Measurements from ENCODE around the gene CADM1. TPM values are rescaled to one million over a fixed set of nuclear protein-coding genes. Genes with fewer than 3 reads are reported as not detected.

Gene CADM1
- total RNA-seq, 6 experiments from 2014 or later, result 21.1 to 56.7 (median 30.6) TPM

DNA sequence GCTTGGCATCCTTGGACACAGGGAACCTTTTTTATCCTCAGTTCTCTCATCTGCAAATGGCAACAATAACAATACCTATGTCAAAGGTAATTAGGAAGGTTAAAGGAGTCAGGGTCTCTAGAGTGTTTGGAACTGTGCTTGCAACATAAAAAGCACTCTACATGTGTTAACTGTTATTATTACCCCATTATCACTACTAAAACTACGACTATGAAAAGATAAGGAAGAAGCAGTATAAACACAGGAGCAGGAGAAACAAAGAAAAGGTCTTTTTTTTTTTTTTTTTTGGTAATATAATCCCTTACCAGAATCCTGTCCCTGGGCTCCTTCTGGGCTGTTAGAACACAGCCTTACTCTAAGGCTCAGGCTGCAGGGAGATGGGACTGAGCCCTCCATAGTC is 348.2 kb downstream of the CADM1 start:
- DNase-seq, result no peak
- intact Hi-C loops (cut with DNase I), result loop anchor here in 1 of 2 donors (10.0 kb wide), 1 partner anchor 261 kb away; no protein-coding TSS in a partner anchor
- no peak overlapping the region for H3K4me3 ChIP-seq
- no peaks in the 10 kb centered on the region for H3K27me3 ChIP-seq
- H3K4me1 ChIP-seq, result no peaks in the 10 kb centered on the region
- H3K9me3 ChIP-seq, result no peaks in the 10 kb centered on the region
- ATAC-seq, result no peak
- 8% methylated on average over 1 of the region's 1 CpG for WGBS (ENCODE audit: insufficient coverage, low coverage, low lambda C conversion rate, missing lambda C conversion rate)
- no peaks in the 10 kb centered on the region for H3K36me3 ChIP-seq
- no peak for TF ChIP-seq POLR2A (IDR thresholded peaks at IDR 0.05)
- TF ChIP-seq, protein P1, sequence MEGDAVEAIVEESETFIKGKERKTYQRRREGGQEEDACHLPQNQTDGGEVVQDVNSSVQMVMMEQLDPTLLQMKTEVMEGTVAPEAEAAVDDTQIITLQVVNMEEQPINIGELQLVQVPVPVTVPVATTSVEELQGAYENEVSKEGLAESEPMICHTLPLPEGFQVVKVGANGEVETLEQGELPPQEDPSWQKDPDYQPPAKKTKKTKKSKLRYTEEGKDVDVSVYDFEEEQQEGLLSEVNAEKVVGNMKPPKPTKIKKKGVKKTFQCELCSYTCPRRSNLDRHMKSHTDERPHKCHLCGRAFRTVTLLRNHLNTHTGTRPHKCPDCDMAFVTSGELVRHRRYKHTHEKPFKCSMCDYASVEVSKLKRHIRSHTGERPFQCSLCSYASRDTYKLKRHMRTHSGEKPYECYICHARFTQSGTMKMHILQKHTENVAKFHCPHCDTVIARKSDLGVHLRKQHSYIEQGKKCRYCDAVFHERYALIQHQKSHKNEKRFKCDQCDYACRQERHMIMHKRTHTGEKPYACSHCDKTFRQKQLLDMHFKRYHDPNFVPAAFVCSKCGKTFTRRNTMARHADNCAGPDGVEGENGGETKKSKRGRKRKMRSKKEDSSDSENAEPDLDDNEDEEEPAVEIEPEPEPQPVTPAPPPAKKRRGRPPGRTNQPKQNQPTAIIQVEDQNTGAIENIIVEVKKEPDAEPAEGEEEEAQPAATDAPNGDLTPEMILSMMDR (IDR thresholded peaks at IDR 0.05), result no peak
- no peak overlapping the region for H3K27ac ChIP-seq

DNA sequence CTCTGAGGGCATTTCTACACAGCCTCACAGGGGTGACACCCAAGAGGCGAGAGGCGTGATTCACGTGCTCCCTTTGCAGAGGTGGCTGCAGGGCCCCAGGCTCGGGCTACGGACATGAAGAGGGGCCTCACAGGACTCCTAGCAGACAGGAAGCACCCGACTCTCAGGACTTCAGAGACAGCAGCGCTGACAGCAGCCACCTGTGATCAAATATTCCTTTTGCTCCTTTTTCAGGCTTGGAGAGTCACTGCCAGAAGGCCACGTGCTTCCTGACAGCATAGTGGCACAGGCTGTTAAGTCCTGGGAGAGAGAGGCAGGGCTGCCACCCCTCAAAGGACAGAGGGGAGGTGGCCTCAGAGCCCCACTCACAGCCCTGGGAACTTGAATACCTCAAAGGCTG is 348.9 kb downstream of the CADM1 start:
- intact Hi-C loops (cut with DNase I), result loop anchor here in 1 of 2 donors (10.0 kb wide), 1 partner anchor 261 kb away; no protein-coding TSS in a partner anchor
- DNase-seq (no peak), ATAC-seq (no peak)
- no peak for TF ChIP-seq POLR2A (IDR thresholded peaks at IDR 0.05)
- TF ChIP-seq, protein P1 (IDR thresholded peaks at IDR 0.05), result no peak
- Histone ChIP-seq H3K27ac (no peak overlapping the region), H3K4me3 (no peak overlapping the region), H3K4me1 (no peaks in the 10 kb centered on the region), H3K27me3 (no peaks in the 10 kb centered on the region), H3K9me3 (no peaks in the 10 kb centered on the region), H3K36me3 (no peaks in the 10 kb centered on the region)
- WGBS (ENCODE audit: insufficient coverage, low coverage, low lambda C conversion rate, missing lambda C conversion rate), result 38% methylated on average over 5 of the region's 8 CpGs

DNA sequence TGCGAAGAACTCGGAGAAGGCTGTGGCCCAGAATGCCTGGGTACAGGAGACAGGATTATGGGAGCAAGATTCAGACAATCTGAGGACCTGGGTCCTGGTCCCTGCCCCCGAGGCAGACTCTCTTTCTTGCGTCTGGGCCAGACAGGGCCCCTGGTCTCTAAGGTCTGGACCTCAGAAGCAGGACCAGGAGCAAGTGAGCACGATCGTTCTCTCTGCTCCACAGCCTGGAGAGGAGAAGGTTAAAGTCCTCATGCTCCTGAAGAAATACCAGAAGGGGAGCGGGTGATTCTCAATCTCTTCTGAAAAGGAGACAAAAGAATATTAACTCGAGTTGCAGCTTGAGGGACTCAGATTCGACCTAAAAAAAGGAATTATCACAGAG is 349.9 kb downstream of the CADM1 start:
- WGBS (ENCODE audit: insufficient coverage, low coverage, low lambda C conversion rate, missing lambda C conversion rate), result 80% methylated on average over 8 of the region's 9 CpGs
- ATAC-seq (no peak), DNase-seq (no peak)
- H3K27ac ChIP-seq, result no peak overlapping the region
- intact Hi-C loops (cut with DNase I), result loop anchor here in 1 of 2 donors (10.0 kb wide), 1 partner anchor 260 kb away; no protein-coding TSS in a partner anchor
- no peaks in the 10 kb centered on the region for H3K4me1 ChIP-seq
- no peak for TF ChIP-seq POLR2A (IDR thresholded peaks at IDR 0.05)
- TF ChIP-seq, protein P1 (IDR thresholded peaks at IDR 0.05), result no peak
- H3K9me3 ChIP-seq, result no peaks in the 10 kb centered on the region
- no peaks in the 10 kb centered on the region for H3K36me3 ChIP-seq
- H3K27me3 ChIP-seq, result no peaks in the 10 kb centered on the region
- H3K4me3 ChIP-seq, result no peak overlapping the region

DNA sequence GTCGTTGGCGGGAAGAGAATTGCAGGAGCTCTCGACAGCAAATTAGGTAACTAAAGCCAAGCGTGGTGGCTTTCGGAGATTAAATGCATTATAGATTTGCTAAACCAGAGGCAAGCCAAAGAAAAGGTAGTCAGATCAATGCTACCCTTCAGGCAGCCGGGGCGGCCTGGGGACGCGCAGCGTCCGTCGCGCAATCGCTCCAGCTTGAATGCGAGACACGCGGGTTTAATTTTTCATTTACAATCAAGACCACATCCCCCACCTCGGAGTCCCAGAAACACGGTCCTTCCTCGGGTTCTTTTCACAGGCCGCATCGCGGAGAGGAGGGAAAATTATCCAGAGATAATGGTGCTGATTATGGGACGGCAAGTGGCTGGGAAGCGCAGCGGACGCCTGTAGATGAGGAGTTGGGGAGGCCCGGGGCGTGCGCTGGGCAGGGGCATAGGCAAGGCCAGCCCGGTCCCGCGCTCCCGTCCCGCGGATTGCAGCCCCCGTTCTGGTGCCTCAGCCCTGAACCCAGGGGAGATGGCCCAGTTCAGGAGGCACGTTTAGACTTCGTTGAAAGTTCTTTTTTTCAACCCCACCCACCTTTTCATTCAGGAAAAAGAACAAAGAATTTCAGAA is 350.4 kb downstream of the CADM1 start:
- Histone ChIP-seq H3K27me3 (no peaks in the 10 kb centered on the region), H3K4me3 (no peak overlapping the region), H3K27ac (no peak overlapping the region), H3K4me1 (no peaks in the 10 kb centered on the region), H3K36me3 (no peaks in the 10 kb centered on the region), H3K9me3 (no peaks in the 10 kb centered on the region)
- ATAC-seq (no peak), DNase-seq (no peak)
- no peak for TF ChIP-seq POLR2A (IDR thresholded peaks at IDR 0.05)
- TF ChIP-seq, protein P1 (IDR thresholded peaks at IDR 0.05), result no peak
- 89% methylated on average over 25 of the region's 39 CpGs for WGBS (ENCODE audit: insufficient coverage, low coverage, low lambda C conversion rate, missing lambda C conversion rate)
- intact Hi-C loops (cut with DNase I), result loop anchor here in 1 of 2 donors (10.0 kb wide), 1 partner anchor 259 kb away; no protein-coding TSS in a partner anchor

All from right lobe of liver (tissue), 6 donors.